Upper lobe of right lung (tissue), 1 donor: Measurements from ENCODE around the gene POU3F3. TPM values are rescaled to one million over a fixed set of nuclear protein-coding genes. Genes with fewer than 3 reads are reported as not detected.

Experiments
- ATAC-seq: fragments of 200-7000 bp; cut with Tn5 transposase; one replicate; pipeline ENCODE4 v1.9.1; 2020; ENCODE audit warnings: mild to moderate bottlenecking, moderate library complexity
- DNase-seq: peaks from one replicate; pipeline ENCODE4 v3.0.0-alpha.2; 2020
- H3K27ac ChIP-seq: fragments of 200-600 bp; one replicate; pipeline ENCODE4 v1.8.0; 2022
- H3K27me3 ChIP-seq: fragments of 200-600 bp; one replicate; pipeline ENCODE4 v1.8.0; 2022; ENCODE audit warnings: mild to moderate bottlenecking
- H3K36me3 ChIP-seq: fragments of 200-600 bp; one replicate; pipeline ENCODE4 v1.8.0; 2022
- H3K4me1 ChIP-seq: fragments of 200-600 bp; one replicate; pipeline ENCODE4 v1.8.0; 2022
- H3K4me3 ChIP-seq: fragments of 200-600 bp; one replicate; pipeline ENCODE4 v1.8.0; 2022; ENCODE audit warnings: mild to moderate bottlenecking
- H3K9me3 ChIP-seq: fragments of 200-600 bp; one replicate; pipeline ENCODE4 v1.8.0; 2022
- intact Hi-C: fragments of 100-400 bp; cut with DNase I; formaldehyde crosslinking; loops from one replicate; pipeline ENCODE4 v1.11.0; 2022
- total RNA-seq: library from RNA; stranded (reverse); fragmentation: NEBNext Ultra II Directional; extraction: Animal tissue kit (Norgen Biotek cat#: 25700); gene quantifications from one replicate; pipeline ENCODE4 v1.2.1, GENCODE V29; 2021
- TF ChIP-seq, protein P1 (sequence below): fragments of 200-600 bp; IDR thresholded peaks from one replicate; pipeline ENCODE4 v1.8.0; 2022; ENCODE audit warnings: antibody characterized with exemption
- donor health status: DM: no; HTN: yes; CAD: no; lungs with severe emphysema.

The POU3F3 gene
- total RNA-seq, 1 donor from 2014 or later = not detected

DNA sequence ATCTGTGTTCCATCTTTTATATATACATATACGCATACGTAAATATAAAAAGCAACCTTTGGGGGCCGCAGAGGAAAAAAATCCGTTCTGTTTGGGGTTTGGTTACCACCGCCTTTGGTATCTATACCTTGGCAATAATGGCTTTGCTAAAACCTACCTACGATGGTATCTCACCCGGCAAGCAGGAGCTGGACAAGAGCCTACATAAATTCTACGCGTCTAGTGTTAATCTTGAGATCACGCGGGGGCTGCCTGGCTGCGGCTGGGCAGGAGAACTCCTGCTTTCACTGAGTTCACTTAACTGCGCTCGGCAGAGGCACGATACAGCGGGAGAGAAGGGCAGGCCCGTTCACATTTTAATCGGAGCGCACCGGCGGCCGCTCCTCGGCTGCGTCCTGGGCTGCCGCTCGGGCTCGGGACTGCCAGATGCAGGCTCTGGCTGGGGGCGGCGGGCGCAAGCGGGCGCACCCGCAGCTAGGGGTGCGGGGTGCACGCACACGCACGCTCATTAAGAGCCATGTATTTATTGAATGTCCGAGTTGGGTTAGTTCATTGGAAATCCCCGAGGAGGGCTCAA, 1.7 kb upstream of the POU3F3 start:
- peaks cover 86% of the 10 kb centered on the region for H3K27me3 ChIP-seq
- H3K36me3 ChIP-seq = no peaks in the 10 kb centered on the region
- ATAC-seq = no peak
- TF ChIP-seq, protein P1, sequence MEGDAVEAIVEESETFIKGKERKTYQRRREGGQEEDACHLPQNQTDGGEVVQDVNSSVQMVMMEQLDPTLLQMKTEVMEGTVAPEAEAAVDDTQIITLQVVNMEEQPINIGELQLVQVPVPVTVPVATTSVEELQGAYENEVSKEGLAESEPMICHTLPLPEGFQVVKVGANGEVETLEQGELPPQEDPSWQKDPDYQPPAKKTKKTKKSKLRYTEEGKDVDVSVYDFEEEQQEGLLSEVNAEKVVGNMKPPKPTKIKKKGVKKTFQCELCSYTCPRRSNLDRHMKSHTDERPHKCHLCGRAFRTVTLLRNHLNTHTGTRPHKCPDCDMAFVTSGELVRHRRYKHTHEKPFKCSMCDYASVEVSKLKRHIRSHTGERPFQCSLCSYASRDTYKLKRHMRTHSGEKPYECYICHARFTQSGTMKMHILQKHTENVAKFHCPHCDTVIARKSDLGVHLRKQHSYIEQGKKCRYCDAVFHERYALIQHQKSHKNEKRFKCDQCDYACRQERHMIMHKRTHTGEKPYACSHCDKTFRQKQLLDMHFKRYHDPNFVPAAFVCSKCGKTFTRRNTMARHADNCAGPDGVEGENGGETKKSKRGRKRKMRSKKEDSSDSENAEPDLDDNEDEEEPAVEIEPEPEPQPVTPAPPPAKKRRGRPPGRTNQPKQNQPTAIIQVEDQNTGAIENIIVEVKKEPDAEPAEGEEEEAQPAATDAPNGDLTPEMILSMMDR = no peak
- DNase-seq = no peak
- peak overlapping the region; percentile 32 for H3K4me3 ChIP-seq
- no peaks in the 10 kb centered on the region for H3K9me3 ChIP-seq
- intact Hi-C loops = no loop called here
- H3K27ac ChIP-seq = no peak overlapping the region
- H3K4me1 ChIP-seq = peaks cover 19% of the 10 kb centered on the region

DNA sequence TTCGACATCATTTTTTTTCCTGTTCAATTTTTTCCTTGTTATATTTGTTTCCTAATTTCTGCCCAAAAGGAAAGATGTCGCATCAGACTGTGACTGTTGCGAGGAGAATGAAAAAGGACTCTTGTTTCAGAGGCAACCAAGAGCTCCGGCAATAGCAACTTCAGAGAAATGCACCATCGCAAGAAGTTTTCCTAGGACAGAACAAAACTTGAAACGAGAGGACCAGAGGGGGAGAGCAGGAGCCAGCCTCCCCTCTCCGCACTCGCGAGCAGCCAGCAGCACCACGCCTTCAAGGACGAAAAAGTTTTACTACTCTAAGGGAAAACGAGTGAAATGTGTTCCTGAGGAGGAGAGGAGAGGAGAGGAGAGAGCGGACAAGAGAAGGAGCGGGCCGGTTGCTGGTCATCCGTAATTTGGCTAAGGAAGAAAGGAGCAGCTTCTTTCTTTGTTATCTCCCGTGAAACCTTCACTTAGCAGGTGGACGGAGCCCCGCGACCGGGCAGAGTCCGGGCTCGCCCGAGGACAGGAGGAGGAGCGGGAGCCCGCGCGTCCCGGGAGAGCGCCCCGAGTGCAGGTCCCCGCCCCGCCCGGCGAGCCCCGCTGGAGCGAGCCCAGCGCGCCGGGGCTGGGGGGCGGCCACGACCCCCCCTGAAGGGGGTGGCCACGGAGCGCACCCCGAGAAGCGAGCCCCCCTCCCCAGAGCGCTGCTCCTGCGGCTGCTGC, 744 bp downstream of the POU3F3 start:
- Histone ChIP-seq H3K27me3 (peaks cover 86% of the 10 kb centered on the region), H3K4me1 (peaks cover 19% of the 10 kb centered on the region), H3K27ac (no peak overlapping the region), H3K36me3 (no peaks in the 10 kb centered on the region), H3K4me3 (no peak overlapping the region), H3K9me3 (no peaks in the 10 kb centered on the region)
- no peak for ATAC-seq
- intact Hi-C loops = no loop called here
- TF ChIP-seq, protein P1 = no peak
- no peak for DNase-seq

DNA sequence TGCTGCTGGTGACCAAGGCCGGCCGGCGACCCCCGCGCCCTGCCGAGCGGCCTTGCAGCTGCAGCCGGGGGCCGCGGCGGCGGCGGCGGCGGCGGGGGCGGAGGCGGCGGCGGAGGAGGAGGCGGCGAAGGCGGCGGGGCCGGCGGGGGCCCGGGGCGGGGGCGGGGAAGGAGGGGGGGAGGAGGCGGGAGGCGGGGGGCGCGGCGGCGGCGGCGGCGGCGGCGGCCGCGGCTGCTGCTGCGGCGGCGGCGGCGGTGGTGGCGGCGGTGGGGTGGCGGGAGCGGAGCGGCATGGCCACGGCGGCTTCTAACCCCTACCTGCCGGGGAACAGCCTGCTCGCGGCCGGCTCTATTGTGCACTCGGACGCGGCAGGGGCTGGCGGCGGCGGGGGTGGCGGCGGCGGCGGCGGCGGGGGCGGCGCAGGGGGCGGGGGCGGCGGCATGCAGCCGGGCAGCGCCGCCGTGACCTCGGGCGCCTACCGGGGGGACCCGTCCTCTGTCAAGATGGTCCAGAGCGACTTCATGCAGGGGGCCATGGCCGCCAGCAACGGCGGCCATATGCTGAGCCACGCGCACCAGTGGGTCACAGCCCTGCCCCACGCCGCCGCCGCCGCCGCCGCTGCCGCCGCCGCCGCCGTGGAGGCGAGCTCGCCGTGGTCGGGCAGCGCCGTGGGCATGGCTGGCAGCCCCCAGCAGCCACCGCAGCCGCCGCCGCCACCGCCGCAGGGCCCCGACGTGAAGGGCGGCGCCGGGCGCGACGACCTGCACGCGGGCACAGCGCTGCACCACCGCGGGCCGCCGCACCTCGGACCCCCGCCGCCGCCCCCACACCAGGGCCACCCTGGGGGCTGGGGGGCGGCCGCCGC, 1.5 kb downstream of the POU3F3 start:
- H3K4me3 ChIP-seq = no peak overlapping the region
- no peak for DNase-seq
- ATAC-seq = no peak
- H3K4me1 ChIP-seq = peaks cover 19% of the 10 kb centered on the region
- no peaks in the 10 kb centered on the region for H3K9me3 ChIP-seq
- H3K27ac ChIP-seq = no peak overlapping the region
- intact Hi-C loops = no loop called here
- TF ChIP-seq, protein P1 = no peak
- H3K27me3 ChIP-seq = peaks cover 85% of the 10 kb centered on the region
- H3K36me3 ChIP-seq = no peaks in the 10 kb centered on the region

DNA sequence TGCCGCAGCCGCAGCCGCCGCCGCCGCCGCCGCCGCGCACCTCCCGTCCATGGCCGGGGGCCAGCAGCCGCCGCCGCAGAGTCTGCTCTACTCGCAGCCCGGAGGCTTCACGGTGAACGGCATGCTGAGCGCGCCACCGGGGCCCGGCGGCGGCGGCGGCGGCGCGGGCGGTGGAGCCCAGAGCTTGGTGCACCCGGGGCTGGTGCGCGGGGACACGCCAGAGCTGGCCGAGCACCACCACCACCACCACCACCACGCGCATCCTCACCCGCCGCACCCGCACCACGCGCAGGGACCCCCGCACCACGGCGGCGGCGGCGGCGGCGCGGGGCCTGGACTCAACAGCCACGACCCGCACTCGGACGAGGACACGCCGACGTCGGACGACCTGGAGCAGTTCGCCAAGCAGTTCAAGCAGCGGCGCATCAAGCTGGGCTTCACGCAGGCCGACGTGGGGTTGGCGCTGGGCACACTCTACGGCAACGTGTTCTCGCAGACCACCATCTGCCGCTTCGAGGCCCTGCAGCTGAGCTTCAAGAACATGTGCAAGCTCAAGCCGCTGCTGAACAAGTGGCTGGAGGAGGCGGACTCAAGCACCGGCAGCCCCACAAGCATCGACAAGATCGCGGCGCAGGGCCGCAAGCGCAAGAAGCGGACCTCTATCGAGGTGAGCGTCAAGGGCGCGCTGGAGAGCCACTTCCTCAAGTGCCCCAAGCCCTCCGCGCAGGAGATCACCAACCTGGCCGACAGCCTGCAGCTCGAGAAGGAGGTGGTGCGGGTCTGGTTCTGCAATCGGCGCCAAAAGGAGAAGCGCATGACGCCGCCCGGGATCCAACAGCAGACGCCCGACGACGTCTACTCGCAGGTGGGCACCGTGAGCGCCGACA, 2.4 kb downstream of the POU3F3 start:
- Histone ChIP-seq H3K27me3 (peaks cover 85% of the 10 kb centered on the region), H3K4me1 (peaks cover 19% of the 10 kb centered on the region), H3K36me3 (no peaks in the 10 kb centered on the region), H3K4me3 (no peak overlapping the region), H3K27ac (no peak overlapping the region), H3K9me3 (no peaks in the 10 kb centered on the region)
- TF ChIP-seq, protein P1 = no peak
- ATAC-seq (peak; percentile 16), DNase-seq (no peak)
- intact Hi-C loops = no loop called here

DNA sequence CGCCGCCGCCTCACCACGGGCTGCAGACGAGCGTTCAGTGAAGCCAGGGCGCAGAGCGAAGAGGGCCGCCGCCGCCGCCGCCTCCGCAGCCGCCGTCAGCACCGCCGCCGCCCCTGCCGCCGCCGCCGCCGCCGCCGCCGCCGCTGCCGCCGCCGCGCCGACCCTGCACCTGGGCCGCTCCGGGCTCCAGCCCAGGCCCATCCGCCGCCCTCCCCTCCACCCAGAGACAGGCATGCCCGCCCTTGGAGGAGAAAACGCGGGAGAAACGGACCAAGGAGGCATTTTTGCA, 3.0 kb downstream of the POU3F3 start:
- H3K4me3 ChIP-seq = no peak overlapping the region
- H3K9me3 ChIP-seq = no peaks in the 10 kb centered on the region
- ATAC-seq (no peak), DNase-seq (no peak)
- TF ChIP-seq, protein P1 = no peak
- H3K4me1 ChIP-seq = peaks cover 17% of the 10 kb centered on the region
- intact Hi-C loops = no loop called here
- H3K36me3 ChIP-seq = no peaks in the 10 kb centered on the region
- H3K27ac ChIP-seq = no peak overlapping the region
- H3K27me3 ChIP-seq = peaks cover 85% of the 10 kb centered on the region
